Measurements from ENCODE around the gene FAM78A. TPM values are rescaled to one million over a fixed set of nuclear protein-coding genes. Genes with fewer than 3 reads are reported as not detected.

Gene FAM78A
- total and polyA plus RNA-seq, 2 of the 8 experiments (the other 6 are each of a cell fraction or from before 2014, with no cell fraction given), result 3.1 TPM

DNA sequence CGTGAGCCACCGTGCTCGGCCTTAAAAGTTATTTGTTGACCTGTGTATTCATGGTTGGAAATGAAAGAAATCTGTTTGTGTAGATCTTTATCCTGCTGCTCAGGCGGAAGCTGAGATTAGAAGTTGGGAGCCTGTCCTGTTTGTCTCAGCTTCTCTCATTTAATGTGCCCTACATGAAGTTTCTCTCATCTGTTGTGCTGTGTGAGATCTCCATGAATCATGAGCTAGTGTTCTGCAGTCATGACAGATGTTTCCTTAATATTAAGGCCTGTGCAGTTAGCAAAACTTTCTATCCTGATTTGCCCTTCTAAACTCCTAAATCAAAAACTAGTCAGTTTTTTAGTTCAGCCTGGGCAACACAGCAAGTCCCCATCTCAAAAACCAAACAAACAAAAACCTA, 59.5 kb downstream of the FAM78A start:
- no peak overlapping the region for H2BK120ac ChIP-seq (replicated peaks; ENCODE audit: low read depth, low read length)
- POLR2A ChIA-PET (ENCODE audit: partially characterized antibody), result interaction anchor here (1.5 kb wide), 1 partner anchor 35 kb away, joined by 3 read pairs; no protein-coding TSS in a partner anchor
- 92% methylated on average over 4 of the region's 4 CpGs; no CpG with 5 or more reads in 1 of the 2 experiments for WGBS, 2 experiments (ENCODE audit: extremely low coverage in 1 of 2, insufficient coverage in 1 of 2, insufficient read length in 1 of 2, insufficient replicate concordance in 2 of 2, low coverage in 1 of 2, low lambda C conversion rate in 2 of 2, missing lambda C conversion rate in 1 of 2)

More for the DNA sequence above, 59.5 kb downstream of the FAM78A start:
- Histone ChIP-seq H4K5ac (ENCODE audit: insufficient read length, low read depth, low read length) (no peak overlapping the region), H3K27me3 (replicated peaks in 1 of 4; ENCODE audit: control insufficient read depth in 3 of 4, extremely low read depth in 1 of 4, insufficient read depth in 3 of 4, low read length in 3 of 4) (no peaks in the 10 kb centered on the region), H2AK5ac (ENCODE audit: low read depth, low read length) (no peak overlapping the region), H3K18ac (ENCODE audit: extremely low read depth, low read length) (no peak overlapping the region), H4K8ac (ENCODE audit: extremely low read depth, insufficient read depth, low read length) (no peak overlapping the region), H3K23ac (ENCODE audit: insufficient read length) (no peak overlapping the region), H2BK20ac (ENCODE audit: low read length) (no peak overlapping the region), H2BK15ac (ENCODE audit: low read length) (no peak overlapping the region), H3K9ac (replicated peaks in 1 of 4; ENCODE audit: extremely low read depth in 1 of 4, low read depth in 3 of 4, low read length in 3 of 4) (no peak overlapping the region), H3K4me2 (ENCODE audit: insufficient read depth in 1 of 2, low read depth in 2 of 2, low read length in 2 of 2) (no peak overlapping the region), H3K4me3 (ENCODE audit: extremely low read depth in 1 of 4, insufficient read depth in 2 of 4, low read depth in 3 of 4, low read length in 4 of 4) (no peak overlapping the region), H3K14ac (ENCODE audit: insufficient read length) (no peak overlapping the region), H4K91ac (replicated peaks; ENCODE audit: insufficient read length, low read length) (no peak overlapping the region), H3K4me1 (replicated peaks in 1 of 4; ENCODE audit: control insufficient read depth in 3 of 4, insufficient read depth in 4 of 4, low read length in 3 of 4) (peaks cover 0 to 3% (median 1%) of the 10 kb centered on the region in 4 experiments; a peak in 2 of 7 replicates), H3K56ac (replicated peaks; ENCODE audit: insufficient read length, low read depth, low read length) (no peak overlapping the region), H3K9me3 (ENCODE audit: insufficient read depth in 2 of 2, low read depth in 1 of 2, low read length in 1 of 2) (peaks cover 0 to 4% of the 10 kb centered on the region in 2 experiments; a peak in 1 of 4 replicates), H3K79me1 (ENCODE audit: low read depth, low read length) (no peaks in the 10 kb centered on the region), H4K20me1 (replicated peaks in 1 of 2; ENCODE audit: control insufficient read depth in 1 of 2, insufficient read depth in 2 of 2, low read length in 2 of 2) (no peaks in the 10 kb centered on the region), H3K36me3 (ENCODE audit: control insufficient read depth in 2 of 4, insufficient read depth in 4 of 4, low read length in 3 of 4) (peaks cover 0 to 3% (median 1%) of the 10 kb centered on the region in 4 experiments; a peak in 3 of 8 replicates), H2BK5ac (ENCODE audit: low read depth, low read length) (no peak overlapping the region), H2AFZ (ENCODE audit: low read length) (no peak overlapping the region), H3K79me2 (ENCODE audit: control insufficient read depth in 1 of 2, insufficient read depth in 2 of 2, low read length in 2 of 2) (no peaks in the 10 kb centered on the region; a peak in 1 of 4 replicates), H2BK12ac (ENCODE audit: low read depth, low read length) (no peak overlapping the region), H3K23me2 (ENCODE audit: low read depth, low read length) (no peaks in the 10 kb centered on the region), H3K4ac (replicated peaks; ENCODE audit: insufficient read length, low read depth, low read length) (no peak overlapping the region), H3K27ac (ENCODE audit: low read depth, low read length) (no peak overlapping the region)
- CTCF ChIA-PET (ENCODE audit: partially characterized antibody), result interaction anchor here (0.6 to 2.2 kb wide), 4 partner anchors 10 to 120 kb away, joined by 3 to 8 read pairs (median 4); no protein-coding TSS in a partner anchor
- TF ChIP-seq SIN3A (conservative IDR thresholded peaks at IDR 0.05 in 1 of 2, IDR thresholded peaks at IDR 0.05 in 1 of 2; ENCODE audit: low read depth in 1 of 2, low read length in 2 of 2) (no peak), YY1 (IDR thresholded peaks at IDR 0.05; ENCODE audit: low read depth, low read length) (no peak), POU5F1 (IDR thresholded peaks at IDR 0.05; ENCODE audit: low read depth, low read length) (no peak), TCF12 (IDR thresholded peaks at IDR 0.05; ENCODE audit: low read depth, low read length) (no peak), RXRA (IDR thresholded peaks at IDR 0.05; ENCODE audit: insufficient read depth, low read depth, low read length) (no peak), ASH2L (IDR thresholded peaks at IDR 0.05; ENCODE audit: low read length) (no peak), BRCA1 (IDR thresholded peaks at IDR 0.05; ENCODE audit: low read depth, low read length) (no peak)
- DNase-seq (ENCODE audit: low read depth in 1 of 2, low spot score in 2 of 2) (no peak), FAIRE-seq (no peak)

Data from H1 (cell line).